K562 (cell line): ENCODE measurements around the gene BLZF1. TPM values are rescaled to one million over a fixed set of nuclear protein-coding genes. Genes with fewer than 3 reads are reported as not detected.

ENCODE experiments used
- ASH1L ChIP-seq: fragments of 450-650 bp; IDR thresholded peaks from 2 replicates; pipeline ENCODE4 v1.6.1; 2018; ENCODE audit warnings: borderline replicate concordance, mild to moderate bottlenecking, low read depth; ENCODE audit not compliant: partially characterized antibody
- CC2D1A ChIP-seq: fragments of 450-650 bp; IDR thresholded peaks from 2 replicates; pipeline ENCODE4 v1.6.1; 2017; ENCODE audit warnings: mild to moderate bottlenecking
- EZH2 ChIP-seq: IDR thresholded peaks from 2 replicates; pipeline ENCODE4 v1.6.1; 2012; ENCODE audit warnings: low read depth, mild to moderate bottlenecking, inconsistent platforms, low read length, borderline replicate concordance
- LARP7 ChIP-seq: fragments of 450-650 bp; IDR thresholded peaks from 2 replicates; pipeline ENCODE4 v1.6.1; 2016
- PHB ChIP-seq: fragments of 250-450 bp; sonication (Bioruptor Pico); IDR thresholded peaks from 2 replicates; pipeline ENCODE4 v1.5.0; 2021
- PML ChIP-seq: IDR thresholded peaks from 2 replicates; pipeline ENCODE4 v1.6.1; 2012; ENCODE audit warnings: low read length, inconsistent platforms
- PTRF ChIP-seq: fragments of 450-650 bp; IDR thresholded peaks from 2 replicates; pipeline ENCODE4 v1.6.1; 2016; ENCODE audit warnings: mild to moderate bottlenecking, missing genetic modification characterization, missing compliant biosample characterization
- RBM14 ChIP-seq: fragments of 200-400 bp; formaldehyde crosslinking; IDR thresholded peaks from 2 replicates; pipeline ENCODE4 v1.6.1; 2018; ENCODE audit warnings: low read depth, mild to moderate bottlenecking, low read length, moderate library complexity, borderline replicate concordance; ENCODE audit not compliant: insufficient read depth
- ZNF140 ChIP-seq: fragments of 250-450 bp; sonication (Bioruptor Pico); IDR thresholded peaks from 2 replicates; pipeline ENCODE4 v1.8.0; 2021; ENCODE audit warnings: moderate library complexity, mild to moderate bottlenecking, inconsistent platforms
- ZNF311 ChIP-seq: fragments of 250-450 bp; sonication (Bioruptor Pico); IDR thresholded peaks from 2 replicates; pipeline ENCODE4 v1.4.0; 2020; ENCODE audit warnings: mild to moderate bottlenecking, moderate library complexity
- ZNF444 ChIP-seq: fragments of 250-450 bp; sonication (Bioruptor Pico); IDR thresholded peaks from 2 replicates; pipeline ENCODE4 v1.4.0; 2020; ENCODE audit warnings: mild to moderate bottlenecking, moderate library complexity
- ZNF589 ChIP-seq: fragments of 200-800 bp; sonication (Bioruptor generic); IDR thresholded peaks from 2 replicates; pipeline ENCODE4 v1.6.1; 2016; ENCODE audit warnings: low read depth, missing genetic modification characterization, missing compliant biosample characterization
- polyA plus RNA-seq, 8 experiments: library from polyadenylated mRNA; depleted of rRNA in 4 of 8; stranded (reverse) in 5 of 8; unstranded in 3 of 8; fragments of >200 nt; fragmentation: Nextera tagmentation in 2 of 8; fragmentation: Illumina TruSeq in 1 of 8; extraction: Ambion mirVana in 2 of 8; extraction: Trizol in 1 of 8; gene quantifications; 2 replicates each; pipeline versions ENCODE4 v1.2.1 to v1.2.3, GENCODE V29; 2011 to 2014; ENCODE audit warnings: inconsistent platforms in 1 of 8, missing spikeins in 1 of 8
- total RNA-seq, 7 experiments: library from RNA; depleted of rRNA in 6 of 7; stranded (reverse); fragments of >200 nt in 6 of 7; fragmentation: Illumina TruSeq in 2 of 7; extraction: Trizol in 2 of 7; gene quantifications; 2 replicates each; pipeline versions ENCODE4 v1.2.1 to v1.2.3, GENCODE V29; 2011 to 2021; ENCODE audit warnings: low replicate concordance in 1 of 7
- TF ChIP-seq, protein P1 (sequence below): fragments of 250-450 bp; sonication (Bioruptor Pico); IDR thresholded peaks from 2 replicates; pipeline ENCODE4 v1.5.0; 2020; ENCODE audit warnings: mild to moderate bottlenecking
- TF ChIP-seq, protein P2 (sequence below): fragments of 200-800 bp; sonication (Bioruptor generic); IDR thresholded peaks from 2 replicates; pipeline ENCODE4 v1.6.1; 2017; ENCODE audit warnings: missing genetic modification characterization, missing compliant biosample characterization
- TF ChIP-seq, protein P3 (sequence below), 2 experiments: fragments of 450-650 bp; IDR thresholded peaks; 2 replicates each; pipeline ENCODE4 v1.6.1; 2018; ENCODE audit warnings: mild to moderate bottlenecking in 2 of 2, low read depth in 1 of 2; ENCODE audit not compliant: partially characterized antibody in 2 of 2
- TF ChIP-seq, protein P4 (sequence below), 2 experiments: fragments of 450-650 bp; conservative IDR thresholded peaks; 2 replicates each; pipeline ENCODE4 v1.6.1; 2017; ENCODE audit warnings: mild to moderate bottlenecking in 2 of 2, moderate library complexity in 2 of 2
- TF ChIP-seq, protein P5 (sequence below): fragments of 450-650 bp; formaldehyde crosslinking; IDR thresholded peaks from 2 replicates; pipeline ENCODE4 v1.4.0; 2020; ENCODE audit warnings: mild to moderate bottlenecking, moderate library complexity

The BLZF1 gene
- total and polyA plus RNA-seq, 9 of the 15 experiments (the other 6 are each of a cell fraction or from before 2014, with no cell fraction given) = 20.5 to 32.8 (median 25.3) TPM

DNA sequence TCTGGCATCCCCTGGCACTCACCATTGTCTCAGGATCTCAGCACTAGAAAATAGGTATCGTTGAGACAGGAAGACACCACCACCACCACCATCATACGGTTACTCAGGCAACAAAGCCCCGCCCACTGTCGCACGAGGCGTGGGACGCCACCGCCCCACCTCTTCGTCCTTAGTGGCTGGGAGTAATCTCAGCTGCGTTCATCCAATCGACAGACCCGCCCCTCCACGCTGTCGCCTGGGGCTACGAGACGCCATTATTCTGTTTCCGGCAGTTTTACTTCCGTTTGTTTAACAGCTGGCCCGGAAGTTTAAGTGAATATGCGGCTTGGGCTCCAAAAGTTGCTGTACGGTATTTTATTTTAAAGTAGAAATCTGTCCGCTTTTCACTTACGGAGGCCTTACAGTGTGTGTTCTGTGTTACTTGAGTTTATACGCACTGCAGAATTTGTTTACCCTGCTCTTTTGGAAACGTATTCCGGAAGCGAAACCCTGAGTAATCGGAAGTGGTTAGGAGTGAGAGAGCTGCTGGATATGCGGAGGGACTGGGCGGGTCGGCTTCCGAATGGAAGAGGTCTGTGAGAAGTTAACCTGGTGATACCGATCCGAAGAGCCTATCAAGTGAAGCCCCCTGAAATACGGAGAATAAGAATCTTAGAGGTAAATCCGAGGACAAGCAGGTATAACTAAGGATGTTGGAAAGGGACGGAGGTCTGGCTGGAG, at the start of gene BLZF1, which contains the start of gene NME7 (continued):
- TF ChIP-seq, protein P1, sequence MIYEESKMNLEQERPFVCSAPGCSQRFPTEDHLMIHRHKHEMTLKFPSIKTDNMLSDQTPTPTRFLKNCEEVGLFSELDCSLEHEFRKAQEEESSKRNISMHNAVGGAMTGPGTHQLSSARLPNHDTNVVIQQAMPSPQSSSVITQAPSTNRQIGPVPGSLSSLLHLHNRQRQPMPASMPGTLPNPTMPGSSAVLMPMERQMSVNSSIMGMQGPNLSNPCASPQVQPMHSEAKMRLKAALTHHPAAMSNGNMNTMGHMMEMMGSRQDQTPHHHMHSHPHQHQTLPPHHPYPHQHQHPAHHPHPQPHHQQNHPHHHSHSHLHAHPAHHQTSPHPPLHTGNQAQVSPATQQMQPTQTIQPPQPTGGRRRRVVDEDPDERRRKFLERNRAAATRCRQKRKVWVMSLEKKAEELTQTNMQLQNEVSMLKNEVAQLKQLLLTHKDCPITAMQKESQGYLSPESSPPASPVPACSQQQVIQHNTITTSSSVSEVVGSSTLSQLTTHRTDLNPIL (CRISPR knock-in tag) = no peak
- TF ChIP-seq ZNF311 (CRISPR knock-in tag) = no peak
- no peak for TF ChIP-seq CC2D1A
- peak; percentile 74 for TF ChIP-seq ASH1L
- TF ChIP-seq ZNF589 = 0 out of 2 replicates have a peak, but pooled peaks have one; percentile 19
- TF ChIP-seq PML = peak; percentile 62; the same call in 1 of the 2 replicates
- no peak for TF ChIP-seq ZNF444 (CRISPR knock-in tag)
- TF ChIP-seq, protein P2, sequence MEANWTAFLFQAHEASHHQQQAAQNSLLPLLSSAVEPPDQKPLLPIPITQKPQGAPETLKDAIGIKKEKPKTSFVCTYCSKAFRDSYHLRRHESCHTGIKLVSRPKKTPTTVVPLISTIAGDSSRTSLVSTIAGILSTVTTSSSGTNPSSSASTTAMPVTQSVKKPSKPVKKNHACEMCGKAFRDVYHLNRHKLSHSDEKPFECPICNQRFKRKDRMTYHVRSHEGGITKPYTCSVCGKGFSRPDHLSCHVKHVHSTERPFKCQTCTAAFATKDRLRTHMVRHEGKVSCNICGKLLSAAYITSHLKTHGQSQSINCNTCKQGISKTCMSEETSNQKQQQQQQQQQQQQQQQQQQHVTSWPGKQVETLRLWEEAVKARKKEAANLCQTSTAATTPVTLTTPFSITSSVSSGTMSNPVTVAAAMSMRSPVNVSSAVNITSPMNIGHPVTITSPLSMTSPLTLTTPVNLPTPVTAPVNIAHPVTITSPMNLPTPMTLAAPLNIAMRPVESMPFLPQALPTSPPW (CRISPR knock-in tag) = peak; percentile 65
- TF ChIP-seq, protein P3, sequence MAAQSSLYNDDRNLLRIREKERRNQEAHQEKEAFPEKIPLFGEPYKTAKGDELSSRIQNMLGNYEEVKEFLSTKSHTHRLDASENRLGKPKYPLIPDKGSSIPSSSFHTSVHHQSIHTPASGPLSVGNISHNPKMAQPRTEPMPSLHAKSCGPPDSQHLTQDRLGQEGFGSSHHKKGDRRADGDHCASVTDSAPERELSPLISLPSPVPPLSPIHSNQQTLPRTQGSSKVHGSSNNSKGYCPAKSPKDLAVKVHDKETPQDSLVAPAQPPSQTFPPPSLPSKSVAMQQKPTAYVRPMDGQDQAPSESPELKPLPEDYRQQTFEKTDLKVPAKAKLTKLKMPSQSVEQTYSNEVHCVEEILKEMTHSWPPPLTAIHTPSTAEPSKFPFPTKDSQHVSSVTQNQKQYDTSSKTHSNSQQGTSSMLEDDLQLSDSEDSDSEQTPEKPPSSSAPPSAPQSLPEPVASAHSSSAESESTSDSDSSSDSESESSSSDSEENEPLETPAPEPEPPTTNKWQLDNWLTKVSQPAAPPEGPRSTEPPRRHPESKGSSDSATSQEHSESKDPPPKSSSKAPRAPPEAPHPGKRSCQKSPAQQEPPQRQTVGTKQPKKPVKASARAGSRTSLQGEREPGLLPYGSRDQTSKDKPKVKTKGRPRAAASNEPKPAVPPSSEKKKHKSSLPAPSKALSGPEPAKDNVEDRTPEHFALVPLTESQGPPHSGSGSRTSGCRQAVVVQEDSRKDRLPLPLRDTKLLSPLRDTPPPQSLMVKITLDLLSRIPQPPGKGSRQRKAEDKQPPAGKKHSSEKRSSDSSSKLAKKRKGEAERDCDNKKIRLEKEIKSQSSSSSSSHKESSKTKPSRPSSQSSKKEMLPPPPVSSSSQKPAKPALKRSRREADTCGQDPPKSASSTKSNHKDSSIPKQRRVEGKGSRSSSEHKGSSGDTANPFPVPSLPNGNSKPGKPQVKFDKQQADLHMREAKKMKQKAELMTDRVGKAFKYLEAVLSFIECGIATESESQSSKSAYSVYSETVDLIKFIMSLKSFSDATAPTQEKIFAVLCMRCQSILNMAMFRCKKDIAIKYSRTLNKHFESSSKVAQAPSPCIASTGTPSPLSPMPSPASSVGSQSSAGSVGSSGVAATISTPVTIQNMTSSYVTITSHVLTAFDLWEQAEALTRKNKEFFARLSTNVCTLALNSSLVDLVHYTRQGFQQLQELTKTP (IDR thresholded peaks at IDR 0.05; ENCODE audit: low read depth in 1 of 2, partially characterized antibody in 2 of 2) = peak; percentile 43 to 76
- no peak for TF ChIP-seq PHB
- no peak for TF ChIP-seq EZH2
- TF ChIP-seq, protein P4, sequence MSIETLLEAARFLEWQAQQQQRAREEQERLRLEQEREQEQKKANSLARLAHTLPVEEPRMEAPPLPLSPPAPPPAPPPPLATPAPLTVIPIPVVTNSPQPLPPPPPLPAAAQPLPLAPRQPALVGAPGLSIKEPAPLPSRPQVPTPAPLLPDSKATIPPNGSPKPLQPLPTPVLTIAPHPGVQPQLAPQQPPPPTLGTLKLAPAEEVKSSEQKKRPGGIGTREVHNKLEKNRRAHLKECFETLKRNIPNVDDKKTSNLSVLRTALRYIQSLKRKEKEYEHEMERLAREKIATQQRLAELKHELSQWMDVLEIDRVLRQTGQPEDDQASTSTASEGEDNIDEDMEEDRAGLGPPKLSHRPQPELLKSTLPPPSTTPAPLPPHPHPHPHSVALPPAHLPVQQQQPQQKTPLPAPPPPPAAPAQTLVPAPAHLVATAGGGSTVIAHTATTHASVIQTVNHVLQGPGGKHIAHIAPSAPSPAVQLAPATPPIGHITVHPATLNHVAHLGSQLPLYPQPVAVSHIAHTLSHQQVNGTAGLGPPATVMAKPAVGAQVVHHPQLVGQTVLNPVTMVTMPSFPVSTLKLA (conservative IDR thresholded peaks at IDR 0.05) = peak; percentile 96 to 98
- TF ChIP-seq RBM14 = no peak
- TF ChIP-seq ZNF140 = no peak
- TF ChIP-seq PTRF (tag) = no peak
- no peak for TF ChIP-seq LARP7
- TF ChIP-seq, protein P5, sequence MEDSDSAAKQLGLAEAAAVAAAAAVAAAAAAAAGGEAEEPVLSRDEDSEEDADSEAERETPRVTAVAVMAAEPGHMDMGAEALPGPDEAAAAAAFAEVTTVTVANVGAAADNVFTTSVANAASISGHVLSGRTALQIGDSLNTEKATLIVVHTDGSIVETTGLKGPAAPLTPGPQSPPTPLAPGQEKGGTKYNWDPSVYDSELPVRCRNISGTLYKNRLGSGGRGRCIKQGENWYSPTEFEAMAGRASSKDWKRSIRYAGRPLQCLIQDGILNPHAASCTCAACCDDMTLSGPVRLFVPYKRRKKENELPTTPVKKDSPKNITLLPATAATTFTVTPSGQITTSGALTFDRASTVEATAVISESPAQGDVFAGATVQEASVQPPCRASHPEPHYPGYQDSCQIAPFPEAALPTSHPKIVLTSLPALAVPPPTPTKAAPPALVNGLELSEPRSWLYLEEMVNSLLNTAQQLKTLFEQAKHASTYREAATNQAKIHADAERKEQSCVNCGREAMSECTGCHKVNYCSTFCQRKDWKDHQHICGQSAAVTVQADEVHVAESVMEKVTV (CRISPR knock-in tag) = no peak
